ENCODE results near the gene C5AR1. TPM values are rescaled to one million over a fixed set of nuclear protein-coding genes. Genes with fewer than 3 reads are reported as not detected.
"Not testable (repeated sequence)": the region's sequence is repeated elsewhere in the genome, so short reads cannot be mapped to it uniquely, and the experiment has no call there.

The C5AR1 gene
- total RNA-seq, 2 experiments from 2014 or later: 4.4 to 5.8 TPM

GRCh38 chr19:47331490-47331889 is 21.8 kb downstream of the C5AR1 start:
- no peak overlapping the region for H3K4me3 Mint-ChIP-seq
- CTCF ChIA-PET: no interaction called here

GRCh38 chr19:47331931-47332547 is 22.4 kb downstream of the C5AR1 start, which contains the start of gene C5AR2:
Gene C5AR2, plus strand, starts transcription at chr19:47332175. Its CDS starts 8,625 bp downstream, at chr19:47340800.
- Mint-ChIP-seq H3K4me1 (ENCODE audit: low read depth) (peaks cover 7% of the 10 kb centered on the region), H3K9me3 (no peaks in the 10 kb centered on the region), H3K27ac (no peak within 1 kb of the TSS), H3K4me3 (no peak within 1 kb of the TSS), H3K36me3 (ENCODE audit: low read depth) (no peaks in the 10 kb centered on the region), H3K27me3 (peaks cover 4% of the 10 kb centered on the region)
- intact Hi-C loops (cut with DNase I, micrococcal nuclease): no loop called here
- no peaks in the 10 kb centered on the region for H3K36me3 ChIP-seq (ENCODE audit: insufficient read depth, low read length)
- CTCF ChIA-PET: no interaction called here
- H3K4me1 ChIP-seq (ENCODE audit: insufficient read depth, low read length): peaks cover 21% of the 10 kb centered on the region
- no peaks in the 10 kb centered on the region for H3K27me3 ChIP-seq (ENCODE audit: control insufficient read depth in 1 of 2, insufficient read depth in 2 of 2, low read length in 2 of 2)
- no peak within 1 kb of the TSS for H3K27ac ChIP-seq (ENCODE audit: low read depth in 1 of 2, low read length in 2 of 2)
- POLR2A ChIA-PET: no interaction called here
- ATAC-seq (ENCODE audit: poor library complexity) (no peak), DNase-seq (no peak)
- no peak within 1 kb of the TSS for H3K4me3 ChIP-seq (ENCODE audit: low read length)
- no peaks in the 10 kb centered on the region for H3K9me3 ChIP-seq (ENCODE audit: control insufficient read depth in 1 of 2, insufficient read depth in 1 of 2, low read length in 2 of 2)
- no peak for TF ChIP-seq CTCF (IDR thresholded peaks at IDR 0.05)

More at GRCh38 chr19:47331490-47331889, 21.8 kb downstream of the C5AR1 start:
- H3K27ac ChIP-seq (ENCODE audit: low read depth in 1 of 2, low read length in 2 of 2): no peak overlapping the region
- H3K36me3 ChIP-seq (ENCODE audit: insufficient read depth, low read length): no peaks in the 10 kb centered on the region
- H3K4me1 Mint-ChIP-seq (ENCODE audit: low read depth): peaks cover 2% of the 10 kb centered on the region
- H3K9me3 Mint-ChIP-seq: no peaks in the 10 kb centered on the region
- H3K27ac Mint-ChIP-seq: no peak overlapping the region
- no peak for TF ChIP-seq CTCF (IDR thresholded peaks at IDR 0.05)
- ATAC-seq (ENCODE audit: poor library complexity) (no peak), DNase-seq (no peak)
- no peaks in the 10 kb centered on the region for H3K36me3 Mint-ChIP-seq (ENCODE audit: low read depth)
- H3K27me3 ChIP-seq (ENCODE audit: control insufficient read depth in 1 of 2, insufficient read depth in 2 of 2, low read length in 2 of 2): no peaks in the 10 kb centered on the region
- POLR2A ChIA-PET: no interaction called here
- H3K9me3 ChIP-seq (ENCODE audit: control insufficient read depth in 1 of 2, insufficient read depth in 1 of 2, low read length in 2 of 2): no peaks in the 10 kb centered on the region
- H3K27me3 Mint-ChIP-seq: peaks cover 4% of the 10 kb centered on the region
- peaks cover 15% of the 10 kb centered on the region for H3K4me1 ChIP-seq (ENCODE audit: insufficient read depth, low read length)
- no peak overlapping the region for H3K4me3 ChIP-seq (ENCODE audit: low read length)
- intact Hi-C loops (cut with DNase I, micrococcal nuclease): no loop called here

- peaks cover 23% of the 10 kb centered on the region for H3K4me1 ChIP-seq (ENCODE audit: insufficient read depth, low read length)
- peak in 5 of 14 experiments; percentile 11 to 72 (median 52) for DNase-seq
- H3K36me3 ChIP-seq (ENCODE audit: insufficient read depth, low read length); intact Hi-C loops (cut with DNase I, micrococcal nuclease); H3K4me3 Mint-ChIP-seq; ATAC-seq (ENCODE audit: poor library complexity); H3K4me1 Mint-ChIP-seq (ENCODE audit: low read depth); H3K9me3 ChIP-seq (ENCODE audit: control insufficient read depth in 1 of 2, insufficient read depth in 1 of 2, low read length in 2 of 2); H3K27ac Mint-ChIP-seq; H3K27me3 Mint-ChIP-seq; H3K9me3 Mint-ChIP-seq; H3K4me3 ChIP-seq (ENCODE audit: low read length); H3K27ac ChIP-seq (ENCODE audit: low read depth in 1 of 2, low read length in 2 of 2); H3K36me3 Mint-ChIP-seq (ENCODE audit: low read depth); H3K27me3 ChIP-seq (ENCODE audit: control insufficient read depth in 1 of 2, insufficient read depth in 2 of 2, low read length in 2 of 2): not testable (repeated sequence)
- ChIA-PET POLR2A (interaction anchor here (0.8 kb wide), 1 partner anchor 12 kb away, joined by 4 read pairs; the partner anchor contains the start of gene DHX34), CTCF (interaction anchor here (1.0 kb wide), 2 partner anchors 12 to 54 kb away, joined by 3 read pairs; partner anchors contain the start of gene DHX34)
Measured at GRCh38 chr19:47336765-47337718, 27.4 kb downstream of the C5AR1 start.
